WERI-Rb-1 (cell line): ENCODE data around the gene FHIT.

Experiments
- DNase-seq: peaks from one replicate; pipeline ENCODE4 v3.0.0-alpha.2; 2020
- H3K27ac ChIP-seq: fragments of 250-450 bp; sonication (Bioruptor Pico); 2 replicates; pipeline ENCODE4 v1.5.1; 2020; ENCODE audit warnings: mild to moderate bottlenecking, moderate library complexity
- H3K27me3 ChIP-seq: fragments of 250-450 bp; sonication (Bioruptor Pico); 2 replicates; pipeline ENCODE4 v1.5.1; 2021; ENCODE audit warnings: mild to moderate bottlenecking, low read depth, moderate library complexity; ENCODE audit not compliant: insufficient read depth, severe bottlenecking
- H3K36me3 ChIP-seq: fragments of 250-450 bp; sonication (Bioruptor Pico); 2 replicates; pipeline ENCODE4 v1.5.1; 2020; ENCODE audit warnings: mild to moderate bottlenecking, moderate library complexity
- H3K4me3 ChIP-seq: 2 replicates; pipeline ENCODE4 v1.5.1; 2011; ENCODE audit warnings: low read depth, mild to moderate bottlenecking, control low read depth, low read length
- H3K9me3 ChIP-seq: fragments of 250-450 bp; sonication (Bioruptor Pico); 2 replicates; pipeline ENCODE4 v1.5.1; 2021; ENCODE audit warnings: mild to moderate bottlenecking, moderate library complexity; ENCODE audit not compliant: severe bottlenecking
- CTCF ChIP-seq: IDR thresholded peaks from 2 replicates; pipeline ENCODE4 v1.5.1; 2011; ENCODE audit warnings: low read depth, mild to moderate bottlenecking, control low read depth, inconsistent platforms, low read length

The FHIT gene

GRCh38 chr3:59865351-59865750, 1385.9 kb downstream of the FHIT start:
- no peaks in the 10 kb centered on the region for H3K27me3 ChIP-seq
- H3K4me3 ChIP-seq: no peak overlapping the region
- TF ChIP-seq CTCF: no peak
- H3K27ac ChIP-seq: no peak overlapping the region
- H3K36me3 ChIP-seq: no peaks in the 10 kb centered on the region
- DNase-seq: no peak
- H3K9me3 ChIP-seq: no peaks in the 10 kb centered on the region

- no peak for TF ChIP-seq CTCF
- no peak overlapping the region for H3K4me3 ChIP-seq
- H3K27me3 ChIP-seq: no peaks in the 10 kb centered on the region
- no peak overlapping the region for H3K27ac ChIP-seq
- no peaks in the 10 kb centered on the region for H3K36me3 ChIP-seq
- DNase-seq: no peak
- no peaks in the 10 kb centered on the region for H3K9me3 ChIP-seq
Observed at GRCh38 chr3:59862686-59863085, 1388.6 kb downstream of the FHIT start.

GRCh38 chr3:59857589-59858346, 1393.5 kb downstream of the FHIT start:
- no peak overlapping the region for H3K27ac ChIP-seq
- peak; percentile 87 for TF ChIP-seq CTCF
- no peaks in the 10 kb centered on the region for H3K9me3 ChIP-seq
- no peaks in the 10 kb centered on the region for H3K36me3 ChIP-seq
- H3K27me3 ChIP-seq: no peaks in the 10 kb centered on the region
- peak overlapping the region; percentile 5; the same call in 1 of the 2 replicates for H3K4me3 ChIP-seq
- peak; percentile 78 for DNase-seq

- Histone ChIP-seq H3K27ac (no peak overlapping the region), H3K36me3 (no peaks in the 10 kb centered on the region), H3K27me3 (no peaks in the 10 kb centered on the region), H3K4me3 (peak overlapping the region; percentile 5; the same call in 1 of the 2 replicates), H3K9me3 (no peaks in the 10 kb centered on the region)
- no peak for TF ChIP-seq CTCF
- peak; percentile 8 for DNase-seq
Observed at GRCh38 chr3:59856934-59857460, 1394.3 kb downstream of the FHIT start.

GRCh38 chr3:59854061-59854709, 1397.1 kb downstream of the FHIT start:
- no peak for DNase-seq
- H3K27me3 ChIP-seq: no peaks in the 10 kb centered on the region
- TF ChIP-seq CTCF: no peak

More at GRCh38 chr3:59854061-59854709, 1397.1 kb downstream of the FHIT start:
- H3K27ac ChIP-seq: no peak overlapping the region
- no peak overlapping the region for H3K4me3 ChIP-seq
- H3K9me3 ChIP-seq: no peaks in the 10 kb centered on the region
- no peaks in the 10 kb centered on the region for H3K36me3 ChIP-seq
